ENCODE data around the gene ARVCF. TPM values are rescaled to one million over a fixed set of nuclear protein-coding genes. Genes with fewer than 3 reads are reported as not detected.

Gene ARVCF
- total and polyA plus RNA-seq, 9 of the 15 experiments (the other 6 are each of a cell fraction or from before 2014, with no cell fraction given) = 0.03 to 97.4 (median 15.6) TPM

- no peak for TF ChIP-seq FOXJ3 (CRISPR knock-in tag; IDR thresholded peaks at IDR 0.05)
- no peak for TF ChIP-seq ZNF695 (CRISPR knock-in tag; IDR thresholded peaks at IDR 0.05)
- no peak for TF ChIP-seq ZFP1 (CRISPR knock-in tag; IDR thresholded peaks at IDR 0.05)
- 0 out of 2 replicates have a peak, but pooled peaks have one; percentile 9 for TF ChIP-seq MAFK (IDR thresholded peaks at IDR 0.05; ENCODE audit: low read length)
- no peak for TF ChIP-seq POLR3G (IDR thresholded peaks at IDR 0.05; ENCODE audit: extremely low read depth, insufficient read length, insufficient replicate concordance)
- TF ChIP-seq ERF (CRISPR knock-in tag; IDR thresholded peaks at IDR 0.05) = peak; percentile 91; the same call in 1 of the 2 replicates
- TF ChIP-seq GABPB1 (CRISPR knock-in tag; IDR thresholded peaks at IDR 0.05) = no peak
- no peak for TF ChIP-seq COPS2 (conservative IDR thresholded peaks at IDR 0.05)
- TF ChIP-seq RUNX1 (IDR thresholded peaks at IDR 0.05; ENCODE audit: low read depth) = no peak
- TF ChIP-seq CAMTA2 (CRISPR knock-in tag; conservative IDR thresholded peaks at IDR 0.05) = no peak
- no peak for TF ChIP-seq ZNF75A (CRISPR knock-in tag; IDR thresholded peaks at IDR 0.05)
- peak; percentile 49; the same call in 1 of the 2 replicates for TF ChIP-seq ZBTB7A (IDR thresholded peaks at IDR 0.05; ENCODE audit: borderline replicate concordance, control insufficient read depth, low read depth, low read length)
- no peak for TF ChIP-seq TFAM (CRISPR knock-in tag; conservative IDR thresholded peaks at IDR 0.05)
- TF ChIP-seq SMARCA5 (IDR thresholded peaks at IDR 0.05) = no peak
- TF ChIP-seq SRSF3 (IDR thresholded peaks at IDR 0.05; ENCODE audit: insufficient read depth, low read length) = no peak
- no peak for TF ChIP-seq USF2 (CRISPR knock-in tag; IDR thresholded peaks at IDR 0.05)
- TF ChIP-seq, protein P1, sequence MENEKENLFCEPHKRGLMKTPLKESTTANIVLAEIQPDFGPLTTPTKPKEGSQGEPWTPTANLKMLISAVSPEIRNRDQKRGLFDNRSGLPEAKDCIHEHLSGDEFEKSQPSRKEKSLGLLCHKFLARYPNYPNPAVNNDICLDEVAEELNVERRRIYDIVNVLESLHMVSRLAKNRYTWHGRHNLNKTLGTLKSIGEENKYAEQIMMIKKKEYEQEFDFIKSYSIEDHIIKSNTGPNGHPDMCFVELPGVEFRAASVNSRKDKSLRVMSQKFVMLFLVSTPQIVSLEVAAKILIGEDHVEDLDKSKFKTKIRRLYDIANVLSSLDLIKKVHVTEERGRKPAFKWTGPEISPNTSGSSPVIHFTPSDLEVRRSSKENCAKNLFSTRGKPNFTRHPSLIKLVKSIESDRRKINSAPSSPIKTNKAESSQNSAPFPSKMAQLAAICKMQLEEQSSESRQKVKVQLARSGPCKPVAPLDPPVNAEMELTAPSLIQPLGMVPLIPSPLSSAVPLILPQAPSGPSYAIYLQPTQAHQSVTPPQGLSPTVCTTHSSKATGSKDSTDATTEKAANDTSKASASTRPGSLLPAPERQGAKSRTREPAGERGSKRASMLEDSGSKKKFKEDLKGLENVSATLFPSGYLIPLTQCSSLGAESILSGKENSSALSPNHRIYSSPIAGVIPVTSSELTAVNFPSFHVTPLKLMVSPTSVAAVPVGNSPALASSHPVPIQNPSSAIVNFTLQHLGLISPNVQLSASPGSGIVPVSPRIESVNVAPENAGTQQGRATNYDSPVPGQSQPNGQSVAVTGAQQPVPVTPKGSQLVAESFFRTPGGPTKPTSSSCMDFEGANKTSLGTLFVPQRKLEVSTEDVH (IDR thresholded peaks at IDR 0.05; ENCODE audit: low read depth, partially characterized antibody) = no peak
- no peak for TF ChIP-seq ZNF184 (CRISPR knock-in tag; IDR thresholded peaks at IDR 0.05)
- TF ChIP-seq ZNF24 (IDR thresholded peaks at IDR 0.05) = no peak
- TF ChIP-seq SIN3A (IDR thresholded peaks at IDR 0.05; ENCODE audit: borderline replicate concordance in 2 of 2, control insufficient read depth in 1 of 2, low read depth in 2 of 2, low read length in 2 of 2) = no peak
- no peak for TF ChIP-seq CSDE1 (IDR thresholded peaks at IDR 0.05)
- TF ChIP-seq USF1 (CRISPR knock-in tag; IDR thresholded peaks at IDR 0.05) = no peak
- TF ChIP-seq RBFOX2 (IDR thresholded peaks at IDR 0.05; ENCODE audit: low read depth, low read length) = no peak
- no peak for TF ChIP-seq U2AF1 (optimal IDR thresholded peaks at IDR 0.05; ENCODE audit: low read depth, low read length)
Measured at GRCh38 chr22:20009582-20010306, 6.9 kb downstream of the ARVCF start (continued).

Data from K562 (cell line).